Activated CD4-positive, alpha-beta T cell treated with anti-CD3 and anti-CD28 coated beads for 36 hours (primary cell): ENCODE results near the gene FAM228A. TPM values are rescaled to one million over a fixed set of nuclear protein-coding genes. Genes with fewer than 3 reads are reported as not detected.
"Not testable (repeated sequence)": the region's sequence is repeated elsewhere in the genome, so short reads cannot be mapped to it uniquely, and the experiment has no call there.

Experiments
- ATAC-seq: fragments of 200-7000 bp; cut with Tn5 transposase; one replicate; pipeline ENCODE4 v1.10.0; 2021; ENCODE audit warnings: mild to moderate bottlenecking, moderate library complexity
- CTCF ChIA-PET: fragments of 350-600 bp; sonication (Branson Sonifier 250); formaldehyde crosslinking; loops from one replicate; lab custom pipeline; 2021; ENCODE audit warnings: antibody characterized with exemption; lab: Charles Lee
- POLR2A ChIA-PET: fragments of 350-600 bp; sonication (Branson Sonifier 250); formaldehyde crosslinking; loops from one replicate; lab custom pipeline; 2021; ENCODE audit warnings: antibody characterized with exemption, inconsistent platforms; lab: Charles Lee
- DNase-seq: peaks from one replicate; pipeline ENCODE4 v3.0.0-alpha.2; 2020
- H3K27ac Mint-ChIP-seq: one replicate; pipeline ENCODE4 v1.8.0; 2021; ENCODE audit warnings: mixed read lengths
- H3K27me3 Mint-ChIP-seq: one replicate; pipeline ENCODE4 v1.8.0; 2021; ENCODE audit warnings: mixed read lengths
- H3K36me3 Mint-ChIP-seq: one replicate; pipeline ENCODE4 v1.8.0; 2021; ENCODE audit warnings: low read depth, mixed read lengths
- H3K4me1 Mint-ChIP-seq: one replicate; pipeline ENCODE4 v1.8.0; 2021; ENCODE audit warnings: mixed read lengths
- H3K4me3 Mint-ChIP-seq: one replicate; pipeline ENCODE4 v1.8.0; 2021; ENCODE audit warnings: mild to moderate bottlenecking, moderate library complexity, mixed read lengths
- H3K9me3 Mint-ChIP-seq: one replicate; pipeline ENCODE4 v1.8.0; 2021; ENCODE audit warnings: low read depth, mixed read lengths
- intact Hi-C, 2 experiments: fragments of 100-400 bp; cut with DNase I in 1 of 2; cut with micrococcal nuclease in 1 of 2; formaldehyde crosslinking; loops; one replicate each; pipeline versions ENCODE4 v1.14.2 to v1.15.1; 2022 to 2024; cut with DNase I, micrococcal nuclease
- total RNA-seq, 2 experiments: library from RNA; stranded (reverse); gene quantifications; one replicate each; pipeline ENCODE4 v1.2.3, GENCODE V29; 2021

FAM228A gene
- total RNA-seq, 2 experiments from 2014 or later: 0.16 to 0.28 TPM

- POLR2A ChIA-PET: no interaction called here
These were observed 15.7 kb downstream of the FAM228A start for GRCh38 chr2:24190503-24190902.

GRCh38 chr2:24191156-24191555 lies 16.3 kb downstream of the FAM228A start:
- no peaks in the 10 kb centered on the region for H3K36me3 Mint-ChIP-seq
- H3K27ac Mint-ChIP-seq: no peak overlapping the region
- no peak for ATAC-seq
- H3K27me3 Mint-ChIP-seq: no peaks in the 10 kb centered on the region
- peaks cover 11% of the 10 kb centered on the region for H3K9me3 Mint-ChIP-seq
- no peaks in the 10 kb centered on the region for H3K4me1 Mint-ChIP-seq
- ChIA-PET POLR2A (interaction anchor here (0.6 kb wide), 1 partner anchor 99 kb away, joined by 4 read pairs; no protein-coding TSS in a partner anchor), CTCF (interaction anchor here (0.5 to 0.6 kb wide), 3 partner anchors 16 to 220 kb away, joined by 3 read pairs; no protein-coding TSS in a partner anchor)
- no peak overlapping the region for H3K4me3 Mint-ChIP-seq
- no peak for DNase-seq
- intact Hi-C loops: no loop called here

More at GRCh38 chr2:24190503-24190902, 15.7 kb downstream of the FAM228A start:
- Mint-ChIP-seq H3K27ac (no peak overlapping the region), H3K4me1 (no peaks in the 10 kb centered on the region), H3K4me3 (no peak overlapping the region), H3K9me3 (peaks cover 11% of the 10 kb centered on the region), H3K36me3 (no peaks in the 10 kb centered on the region), H3K27me3 (no peaks in the 10 kb centered on the region)
- no peak for ATAC-seq
- intact Hi-C loops: no loop called here
- CTCF ChIA-PET: interaction anchor here (0.5 kb wide), 1 partner anchor 221 kb away, joined by 3 read pairs; no protein-coding TSS in a partner anchor
- DNase-seq: no peak

- H3K4me3 Mint-ChIP-seq: no peak overlapping the region
- no peaks in the 10 kb centered on the region for H3K27me3 Mint-ChIP-seq
- intact Hi-C loops: no loop called here
- H3K36me3 Mint-ChIP-seq: no peaks in the 10 kb centered on the region
- ATAC-seq (no peak), DNase-seq (no peak)
- ChIA-PET POLR2A (no interaction called here), CTCF (interaction anchor here (0.6 kb wide), 3 partner anchors 15 to 218 kb away, joined by 3 read pairs; no protein-coding TSS in a partner anchor)
- H3K4me1 Mint-ChIP-seq: no peaks in the 10 kb centered on the region
- no peak overlapping the region for H3K27ac Mint-ChIP-seq
- H3K9me3 Mint-ChIP-seq: peaks cover 14% of the 10 kb centered on the region
These were observed 17.0 kb downstream of the FAM228A start for GRCh38 chr2:24191848-24192247.

- H3K4me3 Mint-ChIP-seq, intact Hi-C loops, ATAC-seq, POLR2A ChIA-PET, DNase-seq, H3K27ac Mint-ChIP-seq, H3K4me1 Mint-ChIP-seq, H3K9me3 Mint-ChIP-seq, H3K27me3 Mint-ChIP-seq, H3K36me3 Mint-ChIP-seq: not testable (repeated sequence)
- CTCF ChIA-PET: interaction anchor here (1.2 kb wide), 1 partner anchor 373 kb away, joined by 3 read pairs; no protein-coding TSS in a partner anchor
These were observed 22.4 kb downstream of the FAM228A start for GRCh38 chr2:24197213-24197612.

GRCh38 chr2:24199968-24200590 lies 25.2 kb downstream of the FAM228A start:
- peaks cover 27% of the 10 kb centered on the region for H3K36me3 Mint-ChIP-seq
- H3K4me3 Mint-ChIP-seq: no peak overlapping the region
- ATAC-seq: no peak
- CTCF ChIA-PET: no interaction called here
- H3K27me3 Mint-ChIP-seq: no peaks in the 10 kb centered on the region
- intact Hi-C loops: no loop called here
- no peaks in the 10 kb centered on the region for H3K4me1 Mint-ChIP-seq
- POLR2A ChIA-PET: no interaction called here
- peaks cover 4% of the 10 kb centered on the region for H3K9me3 Mint-ChIP-seq
- H3K27ac Mint-ChIP-seq: no peak overlapping the region
- DNase-seq: no peak

- Mint-ChIP-seq H3K27ac (no peak overlapping the region), H3K36me3 (peaks cover 31% of the 10 kb centered on the region), H3K4me1 (no peaks in the 10 kb centered on the region), H3K27me3 (no peaks in the 10 kb centered on the region), H3K4me3 (no peak overlapping the region), H3K9me3 (peaks cover 4% of the 10 kb centered on the region)
- ChIA-PET POLR2A (no interaction called here), CTCF (no interaction called here)
- ATAC-seq (no peak), DNase-seq (no peak)
- intact Hi-C loops: no loop called here
These were observed 25.9 kb downstream of the FAM228A start for GRCh38 chr2:24200799-24201198.

- Mint-ChIP-seq H3K27me3 (no peaks in the 10 kb centered on the region), H3K9me3 (no peaks in the 10 kb centered on the region), H3K4me1 (no peaks in the 10 kb centered on the region), H3K36me3 (peaks cover 35% of the 10 kb centered on the region), H3K27ac (no peak overlapping the region), H3K4me3 (no peak overlapping the region)
- ChIA-PET CTCF (interaction anchor here (1.2 kb wide), 1 partner anchor 40 kb away, joined by 3 read pairs; no protein-coding TSS in a partner anchor), POLR2A (no interaction called here)
- ATAC-seq (no peak), DNase-seq (no peak)
- intact Hi-C loops: no loop called here
These were observed 28.4 kb downstream of the FAM228A start for GRCh38 chr2:24203029-24203786.

- Mint-ChIP-seq H3K36me3 (peaks cover 37% of the 10 kb centered on the region), H3K27me3 (no peaks in the 10 kb centered on the region), H3K4me1 (no peaks in the 10 kb centered on the region), H3K9me3 (no peaks in the 10 kb centered on the region), H3K27ac (no peak overlapping the region), H3K4me3 (no peak overlapping the region)
- ChIA-PET CTCF (interaction anchor here (1.2 kb wide), 1 partner anchor 40 kb away, joined by 3 read pairs; no protein-coding TSS in a partner anchor), POLR2A (no interaction called here)
- DNase-seq: no peak
- intact Hi-C loops: no loop called here
- no peak for ATAC-seq
These were observed 28.9 kb downstream of the FAM228A start for GRCh38 chr2:24203787-24204150.

GRCh38 chr2:24204505-24204904 lies 29.7 kb downstream of the FAM228A start:
- Mint-ChIP-seq H3K36me3 (peaks cover 42% of the 10 kb centered on the region), H3K4me1 (no peaks in the 10 kb centered on the region), H3K4me3 (no peak overlapping the region), H3K27me3 (no peaks in the 10 kb centered on the region), H3K27ac (no peak overlapping the region), H3K9me3 (no peaks in the 10 kb centered on the region)
- ChIA-PET POLR2A (no interaction called here), CTCF (interaction anchor here (1.2 kb wide), 1 partner anchor 39 kb away, joined by 3 read pairs; no protein-coding TSS in a partner anchor)
- DNase-seq (no peak), ATAC-seq (no peak)
- intact Hi-C loops: no loop called here

GRCh38 chr2:24205131-24205530 lies 30.3 kb downstream of the FAM228A start:
- no peak overlapping the region for H3K4me3 Mint-ChIP-seq
- ChIA-PET CTCF (no interaction called here), POLR2A (no interaction called here)
- no peaks in the 10 kb centered on the region for H3K27me3 Mint-ChIP-seq
- no peak for ATAC-seq
- no peak overlapping the region for H3K27ac Mint-ChIP-seq
- H3K36me3 Mint-ChIP-seq: peaks cover 43% of the 10 kb centered on the region
- intact Hi-C loops: no loop called here
- H3K4me1 Mint-ChIP-seq: no peaks in the 10 kb centered on the region
- no peak for DNase-seq
- no peaks in the 10 kb centered on the region for H3K9me3 Mint-ChIP-seq

GRCh38 chr2:24206242-24206641 lies 31.4 kb downstream of the FAM228A start:
- ChIA-PET CTCF (interaction anchor here (0.6 kb wide), 1 partner anchor 122 kb away, joined by 3 read pairs; no protein-coding TSS in a partner anchor), POLR2A (no interaction called here)
- no peaks in the 10 kb centered on the region for H3K9me3 Mint-ChIP-seq
- H3K36me3 Mint-ChIP-seq: peaks cover 44% of the 10 kb centered on the region
- H3K4me1 Mint-ChIP-seq: no peaks in the 10 kb centered on the region
- H3K27me3 Mint-ChIP-seq: no peaks in the 10 kb centered on the region
- ATAC-seq (no peak), DNase-seq (no peak)
- H3K4me3 Mint-ChIP-seq: no peak overlapping the region
- intact Hi-C loops: no loop called here
- no peak overlapping the region for H3K27ac Mint-ChIP-seq
